Immature natural killer cell (primary cell): Measurements from ENCODE around the gene SLC7A4. TPM values are rescaled to one million over a fixed set of nuclear protein-coding genes. Genes with fewer than 3 reads are reported as not detected.
"Not testable (repeated sequence)": the region's sequence is repeated elsewhere in the genome, so short reads cannot be mapped to it uniquely, and the experiment has no call there.

Source experiments
- DNase-seq, 3 donors: peaks; one replicate each; pipeline ENCODE4 v3.0.0; 2022; ENCODE audit warnings: mixed read lengths in 1 of 3
- H3K27ac Mint-ChIP-seq, 6 donors: one replicate each; pipeline ENCODE4 v1.8.0; 2020; ENCODE audit warnings: mixed read lengths in 6 of 6, mild to moderate bottlenecking in 5 of 6, inconsistent platforms in 4 of 6, moderate library complexity in 3 of 6
- H3K27me3 Mint-ChIP-seq, 3 donors: one replicate each; pipeline ENCODE4 v1.8.0; 2020 to 2021; ENCODE audit warnings: low read depth in 3 of 3, mild to moderate bottlenecking in 3 of 3, mixed read lengths in 3 of 3, moderate library complexity in 3 of 3, inconsistent platforms in 1 of 3
- H3K36me3 Mint-ChIP-seq, 3 donors: one replicate each; pipeline ENCODE4 v1.8.0; 2020; ENCODE audit warnings: mixed read lengths in 3 of 3, inconsistent platforms in 2 of 3, mild to moderate bottlenecking in 2 of 3
- H3K4me1 Mint-ChIP-seq, 2 donors: one replicate each; pipeline ENCODE4 v1.8.0; 2020; ENCODE audit warnings: inconsistent platforms in 2 of 2, mild to moderate bottlenecking in 2 of 2, mixed read lengths in 2 of 2, moderate library complexity in 1 of 2
- H3K4me3 Mint-ChIP-seq, 5 donors: one replicate each; pipeline ENCODE4 v1.8.0; 2020; ENCODE audit warnings: mild to moderate bottlenecking in 5 of 5, mixed read lengths in 5 of 5, inconsistent platforms in 3 of 5, moderate library complexity in 3 of 5
- H3K9me3 Mint-ChIP-seq, 6 donors: one replicate each; pipeline ENCODE4 v1.8.0; 2020; ENCODE audit warnings: mild to moderate bottlenecking in 6 of 6, mixed read lengths in 6 of 6, inconsistent platforms in 4 of 6, moderate library complexity in 3 of 6
- polyA plus RNA-seq, 3 donors: library from polyadenylated mRNA; unstranded; fragments of 300-500 nt; fragmentation: Illumina TruSeq; gene quantifications; one replicate each; pipeline ENCODE4 v1.2.3, GENCODE V29; 2021

The SLC7A4 gene
- polyA plus RNA-seq, 3 donors from 2014 or later: not detected

DNA sequence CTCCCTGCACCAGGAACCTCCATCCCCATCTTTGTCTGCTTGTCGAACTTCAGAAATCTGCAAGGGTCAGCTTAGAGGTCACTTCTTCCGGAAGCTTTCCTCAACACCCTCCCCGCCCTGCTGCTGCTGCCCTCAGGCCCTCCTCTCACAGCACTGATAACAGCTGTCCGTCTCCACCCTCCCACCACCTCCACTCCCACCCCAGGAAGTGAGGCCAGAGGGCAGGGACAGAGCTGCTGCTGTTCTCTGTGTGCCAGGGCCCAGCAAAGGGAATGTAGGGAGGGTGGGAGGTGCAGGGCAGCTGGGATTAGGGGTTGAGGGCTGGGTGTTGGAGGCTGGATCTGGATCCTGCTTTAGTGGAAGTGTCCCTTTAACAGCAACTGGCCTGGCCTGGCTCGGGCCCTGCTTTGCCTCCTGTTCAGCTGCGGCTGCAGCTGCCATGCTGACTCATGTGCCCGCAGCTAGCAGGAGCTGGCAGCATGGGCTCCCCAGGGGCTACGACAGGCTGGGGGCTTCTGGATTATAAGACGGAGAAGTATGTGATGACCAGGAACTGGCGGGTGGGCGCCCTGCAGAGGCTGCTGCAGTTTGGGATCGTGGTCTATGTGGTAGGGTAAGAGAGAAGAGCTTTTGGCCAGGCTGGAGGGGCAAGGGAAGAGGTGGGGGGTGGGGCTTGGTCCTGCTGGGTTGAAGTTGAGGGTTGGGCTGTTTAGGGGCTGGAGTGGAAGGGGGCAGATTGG, 17.5 kb downstream of the SLC7A4 start, which contains the start of gene P2RX6:
Gene P2RX6, plus strand, starts transcription at position 440 of the 740 bp plus-strand sequence. Its CDS starts 10 bp downstream, at position 450.
- Mint-ChIP-seq H3K27ac (peak within 1 kb of the TSS; percentile 93 to 99 (median 98)), H3K27me3 (peaks cover 4 to 13% (median 7%) of the 10 kb centered on the region in 3 donors)
- DNase-seq: peak; percentile 30 to 43 (median 37)

DNA sequence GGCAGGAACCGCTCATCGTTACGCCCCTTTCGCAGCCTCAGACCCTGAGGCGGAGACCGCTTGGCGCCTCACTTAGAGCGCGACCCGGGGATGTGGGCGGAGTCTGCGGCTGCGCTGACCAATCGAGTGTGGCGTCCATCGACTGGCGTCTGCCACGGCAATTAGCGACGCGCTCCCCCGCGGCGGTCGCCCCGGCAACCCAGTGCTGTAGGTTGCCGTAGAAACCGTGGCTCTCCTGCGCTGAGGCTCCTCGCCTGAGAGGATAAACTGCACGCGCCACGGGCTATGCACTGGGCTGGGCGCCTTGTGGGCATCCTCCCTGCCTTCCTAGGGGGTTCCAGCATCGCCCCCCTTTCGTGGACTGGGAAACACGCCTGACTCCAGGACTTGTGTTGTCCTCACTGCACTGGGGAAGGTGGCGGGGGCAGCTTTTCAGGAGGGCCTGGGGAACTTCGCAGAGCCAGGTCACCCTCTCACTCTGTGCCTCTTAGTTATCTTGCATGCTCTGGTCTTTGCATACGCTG, 18.1 kb downstream of the SLC7A4 start:
- Mint-ChIP-seq H3K36me3 (no peaks in the 10 kb centered on the region), H3K27ac (peak overlapping the region; percentile 93 to 99 (median 98)), H3K4me1 (peaks cover 33 to 35% of the 10 kb centered on the region in 2 donors), H3K27me3 (peaks cover 4 to 13% (median 7%) of the 10 kb centered on the region in 3 donors), H3K9me3 (no peaks in the 10 kb centered on the region), H3K4me3 (peak overlapping the region; percentile 81 to 95 (median 87))
- DNase-seq: peak; percentile 94 to 96 (median 95)

More for the DNA sequence above, 17.5 kb downstream of the SLC7A4 start, which contains the start of gene P2RX6:
- Mint-ChIP-seq H3K36me3 (no peaks in the 10 kb centered on the region), H3K4me3 (peak within 1 kb of the TSS; percentile 81 to 95 (median 87)), H3K9me3 (no peaks in the 10 kb centered on the region), H3K4me1 (peaks cover 33 to 35% of the 10 kb centered on the region in 2 donors)

DNA sequence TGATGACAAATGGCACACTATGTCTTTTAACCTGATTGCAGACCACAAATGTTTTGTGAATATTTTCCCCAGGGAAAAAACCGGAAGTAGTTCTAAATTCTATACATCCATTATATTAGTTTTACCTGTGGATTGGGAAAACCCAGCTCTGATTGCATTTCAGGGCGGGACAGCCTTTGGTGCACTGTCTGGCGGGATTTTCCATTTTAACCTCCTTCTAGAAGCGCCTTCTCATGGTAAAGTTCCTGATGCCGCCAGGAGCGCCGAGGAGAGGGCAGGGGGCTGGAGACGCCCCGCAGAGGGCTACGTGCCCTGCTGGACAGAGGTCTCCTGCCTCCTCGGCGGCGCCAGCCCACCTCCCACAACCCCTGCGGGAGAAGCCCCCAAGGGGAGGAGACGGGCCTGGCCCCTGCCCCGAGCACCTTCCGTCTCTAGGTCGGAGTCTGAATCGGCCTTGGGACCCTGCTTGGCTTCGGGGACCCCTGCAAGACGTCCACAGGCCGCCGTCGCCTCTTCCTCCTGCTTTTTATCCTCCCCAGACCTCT, 18.6 kb downstream of the SLC7A4 start:
- Mint-ChIP-seq H3K9me3 (no peaks in the 10 kb centered on the region), H3K4me1 (peaks cover 33 to 35% of the 10 kb centered on the region in 2 donors), H3K36me3 (peaks cover 0 to 5% (median 0%) of the 10 kb centered on the region in 3 donors), H3K27ac (peak overlapping the region; percentile 93 to 99 (median 98)), H3K27me3 (peaks cover 4 to 11% (median 7%) of the 10 kb centered on the region in 3 donors), H3K4me3 (peak overlapping the region; percentile 81 to 95 (median 87))
- no peak for DNase-seq

DNA sequence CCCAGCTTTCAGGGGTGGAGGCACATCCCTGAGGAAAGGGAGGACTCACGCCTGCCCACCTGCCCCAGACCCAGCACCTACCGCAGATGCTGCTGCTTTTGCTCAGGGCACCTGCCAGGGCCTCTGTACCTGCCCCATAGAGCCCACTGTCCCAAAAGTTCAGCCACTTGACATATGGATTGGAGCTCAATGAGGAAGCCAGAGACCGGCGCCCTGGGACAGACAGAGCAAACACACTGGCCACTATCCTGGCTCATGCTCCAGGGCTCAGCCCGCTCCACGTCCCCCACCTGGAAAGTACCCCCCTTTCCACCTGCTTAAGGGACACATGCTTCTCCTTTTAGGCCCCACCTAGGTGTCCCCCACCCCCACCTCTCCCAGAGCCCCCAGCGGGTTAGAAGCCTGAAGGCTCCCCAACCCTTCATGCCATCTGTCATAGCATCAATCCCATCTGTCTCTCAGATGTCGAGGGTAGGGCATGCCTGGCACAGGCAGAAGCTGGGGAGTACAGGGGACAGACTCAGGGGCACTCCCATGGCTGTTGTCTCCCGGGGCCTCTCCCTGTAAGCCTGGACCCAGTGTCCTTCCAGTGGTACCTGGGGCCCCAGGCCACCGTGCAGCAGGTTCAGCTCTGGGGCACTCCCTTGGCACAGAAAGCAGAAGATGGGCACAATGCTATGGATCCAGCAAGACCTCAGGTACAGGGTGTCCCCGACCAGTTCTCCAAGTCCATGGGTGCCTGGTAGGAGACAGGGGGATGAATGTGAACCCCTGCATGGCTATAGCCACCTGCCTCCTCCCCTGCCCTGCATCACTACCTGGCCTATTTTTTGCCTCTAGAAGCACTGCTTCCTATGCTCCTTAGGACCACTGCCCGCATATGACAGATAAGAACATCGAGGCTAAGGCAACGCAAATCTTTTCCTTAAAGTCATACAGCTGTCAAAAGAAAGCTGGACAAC, 19.6 kb downstream of the SLC7A4 start:
- peaks cover 4 to 10% (median 7%) of the 10 kb centered on the region in 3 donors for H3K27me3 Mint-ChIP-seq
- H3K4me1 Mint-ChIP-seq: peaks cover 33 to 35% of the 10 kb centered on the region in 2 donors
- peaks cover 0 to 5% (median 0%) of the 10 kb centered on the region in 3 donors for H3K36me3 Mint-ChIP-seq
- no peak for DNase-seq
- no peaks in the 10 kb centered on the region for H3K9me3 Mint-ChIP-seq
- H3K27ac Mint-ChIP-seq: peak overlapping the region; percentile 93 to 97 (median 94)
- peak overlapping the region; percentile 68 to 93 (median 78) for H3K4me3 Mint-ChIP-seq

DNA sequence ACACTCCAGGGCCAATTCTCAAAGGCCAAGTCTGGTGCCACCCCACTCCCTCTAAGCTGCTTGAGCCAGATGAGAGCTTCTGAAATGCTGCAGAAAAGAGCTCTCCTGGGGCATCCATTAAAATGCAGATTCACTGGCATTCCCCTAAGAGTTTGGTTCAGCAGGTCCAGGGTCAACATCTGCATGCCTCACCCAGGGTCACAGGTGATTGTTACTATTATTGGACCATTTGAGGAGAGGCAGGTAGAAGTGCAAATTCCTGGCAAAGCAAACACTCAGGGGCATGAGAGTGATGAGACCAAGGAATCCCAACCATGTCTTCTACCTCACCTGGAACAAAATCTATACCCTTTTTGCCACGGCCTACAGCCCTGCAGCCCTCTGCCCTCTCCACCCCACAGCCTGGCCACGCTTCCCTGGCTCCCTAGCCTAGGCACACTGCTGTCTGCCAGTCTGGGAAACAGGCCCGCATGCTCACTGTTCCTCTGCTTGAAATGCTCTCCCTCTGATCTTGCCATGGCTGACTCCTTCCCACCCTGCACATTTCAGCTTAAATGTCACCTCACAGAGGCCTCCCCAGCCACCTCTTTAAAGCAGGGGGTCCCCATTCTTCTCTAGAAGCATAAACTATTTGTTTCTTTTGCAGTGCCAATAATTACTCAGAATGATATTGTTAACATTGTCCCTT, 21.8 kb downstream of the SLC7A4 start:
- peaks cover 22 to 27% of the 10 kb centered on the region in 2 donors for H3K4me1 Mint-ChIP-seq
- peaks cover 4 to 9% (median 7%) of the 10 kb centered on the region in 3 donors for H3K27me3 Mint-ChIP-seq
- H3K9me3 Mint-ChIP-seq: no peaks in the 10 kb centered on the region
- no peak overlapping the region for H3K4me3 Mint-ChIP-seq
- H3K36me3 Mint-ChIP-seq: peaks cover 0 to 5% (median 4%) of the 10 kb centered on the region in 3 donors
- H3K27ac Mint-ChIP-seq: peak overlapping the region in 5 of 6 donors; percentile 4 to 61 (median 44)
- no peak for DNase-seq

DNA sequence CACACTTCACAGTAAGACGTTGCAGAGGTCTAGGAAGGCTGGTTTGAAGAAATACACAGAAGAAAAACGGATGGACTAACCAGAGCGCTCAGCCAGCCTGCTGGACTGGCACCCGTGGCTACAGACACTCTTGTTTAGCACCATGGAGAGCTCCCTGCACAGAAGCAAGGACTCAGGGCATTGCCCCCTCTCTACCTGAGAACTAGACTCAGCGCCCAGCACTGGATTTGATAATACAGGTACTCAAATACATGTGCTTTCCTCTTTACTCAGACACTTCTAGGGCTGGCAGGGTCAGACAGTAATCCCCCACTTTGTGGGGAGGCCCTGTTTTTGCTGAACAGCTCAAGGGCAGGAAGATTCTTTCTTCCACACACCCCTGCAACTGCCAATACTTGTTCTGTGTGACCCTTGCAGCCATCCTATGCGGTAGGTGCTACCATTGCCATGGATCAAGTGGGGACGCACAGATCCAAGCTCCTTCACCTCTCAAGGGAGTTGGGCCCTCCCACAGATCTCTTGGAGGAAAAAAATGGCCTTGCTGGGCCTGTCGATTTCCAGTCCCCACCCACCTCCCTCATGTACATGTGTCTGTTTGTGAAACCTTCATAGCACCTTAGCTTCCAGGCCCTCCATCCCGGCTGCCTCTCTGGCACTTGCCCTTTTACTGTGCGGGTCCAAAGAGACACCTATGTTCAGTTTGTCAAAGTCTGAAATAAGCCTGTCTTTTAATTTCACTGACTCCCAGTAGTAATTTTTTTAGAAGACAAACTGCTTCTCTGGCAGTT, 22.5 kb downstream of the SLC7A4 start:
- DNase-seq: peak in 1 of 3 donors; percentile 39
- Mint-ChIP-seq H3K4me1 (peaks cover 14 to 20% of the 10 kb centered on the region in 2 donors), H3K4me3 (no peak overlapping the region), H3K36me3 (peaks cover 0 to 5% (median 4%) of the 10 kb centered on the region in 3 donors), H3K27ac (peak overlapping the region in 4 of 6 donors; percentile 17 to 49 (median 32)), H3K27me3 (peaks cover 4 to 7% (median 7%) of the 10 kb centered on the region in 3 donors), H3K9me3 (no peaks in the 10 kb centered on the region)

DNA sequence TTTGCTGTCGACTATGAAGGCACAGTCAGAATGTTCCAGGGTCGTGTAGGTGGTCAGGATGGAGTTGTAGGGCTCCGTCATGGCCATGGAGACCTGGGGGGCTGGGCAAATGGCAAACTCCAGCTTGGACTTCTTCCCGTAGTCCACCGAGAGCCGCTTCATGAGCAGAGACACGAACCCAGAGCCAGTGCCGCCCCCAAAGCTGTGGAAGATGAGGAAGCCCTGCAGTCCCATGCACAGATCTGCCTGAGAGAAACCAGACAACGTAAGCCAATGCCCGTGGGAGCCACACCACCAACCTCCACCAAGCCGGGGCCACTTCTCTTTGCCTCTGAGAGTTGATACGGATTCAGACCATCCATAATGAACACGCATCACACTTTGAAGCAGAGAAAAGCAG, 23.2 kb downstream of the SLC7A4 start:
- peaks cover 8 to 14% of the 10 kb centered on the region in 2 donors for H3K4me1 Mint-ChIP-seq
- not testable (repeated sequence) for H3K4me3 Mint-ChIP-seq, H3K27ac Mint-ChIP-seq, H3K36me3 Mint-ChIP-seq, H3K27me3 Mint-ChIP-seq, DNase-seq, H3K9me3 Mint-ChIP-seq

DNA sequence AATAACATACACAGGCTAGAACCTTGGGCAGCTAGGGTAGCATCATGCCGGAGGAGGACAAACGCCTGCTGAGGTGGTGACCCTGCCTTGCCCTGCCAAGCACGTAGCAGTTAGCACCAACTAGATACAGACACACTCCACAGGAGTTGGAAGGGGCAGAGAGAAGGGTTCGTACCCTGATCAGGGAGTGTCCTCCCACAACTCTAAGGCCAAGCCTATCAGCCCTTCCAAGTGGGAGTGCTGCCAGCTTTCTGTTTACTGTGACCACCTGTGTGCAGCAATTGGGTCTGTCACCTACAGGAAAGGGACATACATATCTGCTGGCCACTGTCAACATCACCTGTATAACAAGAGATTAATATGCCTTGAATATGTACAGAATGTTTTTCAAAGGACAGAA, 28.6 kb downstream of the SLC7A4 start:
- H3K27me3 Mint-ChIP-seq: peaks cover 9 to 16% (median 10%) of the 10 kb centered on the region in 3 donors
- H3K27ac Mint-ChIP-seq: peak overlapping the region in 5 of 6 donors; percentile 97 to 100 (median 99)
- H3K4me1 Mint-ChIP-seq: peaks cover 28 to 35% of the 10 kb centered on the region in 2 donors
- DNase-seq: no peak
- no peaks in the 10 kb centered on the region for H3K9me3 Mint-ChIP-seq
- H3K4me3 Mint-ChIP-seq: peak overlapping the region in 3 of 5 donors; percentile 86 to 95 (median 90)
- H3K36me3 Mint-ChIP-seq: peaks cover 0 to 4% (median under 1%) of the 10 kb centered on the region in 3 donors

DNA sequence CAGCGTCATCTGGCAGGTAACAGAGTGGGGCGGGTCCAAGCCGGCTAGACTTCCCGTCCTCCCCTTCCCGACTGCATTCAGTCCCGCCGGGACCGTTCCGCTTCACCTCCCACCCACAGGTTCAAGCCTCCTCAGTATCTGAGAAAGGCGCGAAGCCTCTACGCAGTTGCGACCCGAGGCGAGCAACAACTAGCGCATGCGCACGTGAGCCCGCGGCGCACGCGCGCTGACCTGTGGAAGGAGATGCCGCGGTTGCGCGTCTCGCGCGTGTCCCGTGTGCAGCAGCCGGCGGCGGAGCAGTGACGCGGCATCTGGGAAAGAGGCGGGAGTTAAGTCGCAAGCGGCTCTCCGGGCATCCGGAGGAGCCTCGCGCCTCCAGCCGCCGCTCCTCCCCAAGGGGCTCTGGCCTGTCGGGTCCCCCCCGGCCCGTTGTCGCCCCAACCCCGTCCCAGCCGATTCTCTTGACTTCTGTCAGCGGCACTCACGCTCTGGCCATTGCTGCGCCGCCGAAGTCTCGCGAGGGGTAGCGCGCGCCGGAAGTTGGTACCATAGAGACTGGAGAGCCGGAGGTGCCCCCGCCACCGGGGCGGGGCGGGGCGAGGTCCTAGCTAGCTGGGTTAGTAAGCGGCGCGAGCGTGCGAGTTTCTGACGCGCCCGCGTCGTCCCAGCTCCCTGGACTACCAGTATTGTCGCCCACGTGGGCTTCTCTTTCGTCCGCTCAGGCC, 30.6 kb downstream of the SLC7A4 start, which contains the start of gene THAP7:
Gene THAP7, minus strand, starts transcription at position 518 of the 725 bp plus-strand sequence. Its CDS starts 207 bp downstream, at position 311.
- Mint-ChIP-seq H3K27ac (peak within 1 kb of the TSS; percentile 97 to 100 (median 99)), H3K9me3 (no peaks in the 10 kb centered on the region), H3K4me1 (peaks cover 28 to 35% of the 10 kb centered on the region in 2 donors), H3K27me3 (peaks cover 10 to 16% (median 11%) of the 10 kb centered on the region in 3 donors), H3K36me3 (no peaks in the 10 kb centered on the region), H3K4me3 (peak within 1 kb of the TSS; percentile 86 to 98 (median 95))
- DNase-seq: peak; percentile 97 to 98 (median 98)

DNA sequence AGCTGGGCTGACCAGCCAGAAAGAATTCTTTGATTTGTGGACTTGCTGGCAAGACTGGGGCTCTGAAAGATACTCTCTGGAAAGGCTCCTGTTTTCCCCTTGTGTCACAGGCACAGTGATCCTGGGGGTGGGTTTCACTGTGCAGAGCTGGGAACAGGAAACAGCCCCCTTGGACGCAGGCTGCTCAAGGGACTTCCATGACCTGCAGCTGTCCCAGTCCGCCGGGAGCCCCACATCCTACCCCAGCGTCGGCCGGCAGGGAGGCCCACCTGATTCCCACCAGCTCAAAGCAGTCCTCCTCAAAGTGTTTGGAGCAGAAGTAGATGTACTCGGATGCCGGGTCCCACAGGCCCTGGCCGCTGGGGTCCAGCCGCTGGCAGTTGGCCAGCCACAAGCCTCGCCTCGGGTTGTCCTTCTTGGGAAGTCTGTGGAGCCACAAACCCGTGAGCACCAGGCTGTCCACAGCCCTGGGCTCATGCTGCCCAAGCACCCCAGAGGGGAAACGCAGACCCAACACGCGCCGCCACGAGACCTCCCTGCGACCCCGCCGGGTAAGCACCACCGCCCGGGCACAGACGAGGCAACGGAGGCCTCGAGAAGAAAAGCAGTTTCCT, 31.3 kb downstream of the SLC7A4 start:
- H3K9me3 Mint-ChIP-seq: no peaks in the 10 kb centered on the region
- peak overlapping the region; percentile 97 to 100 (median 99) for H3K27ac Mint-ChIP-seq
- no peaks in the 10 kb centered on the region for H3K36me3 Mint-ChIP-seq
- peak overlapping the region; percentile 86 to 98 (median 95) for H3K4me3 Mint-ChIP-seq
- H3K4me1 Mint-ChIP-seq: peaks cover 28 to 35% of the 10 kb centered on the region in 2 donors
- peaks cover 10 to 14% (median 11%) of the 10 kb centered on the region in 3 donors for H3K27me3 Mint-ChIP-seq
- DNase-seq: no peak
